ENCODE results near the gene BARX2.

- no peak for TF ChIP-seq CTCF (IDR thresholded peaks at IDR 0.05; ENCODE audit: insufficient read depth, low read length)
- TF ChIP-seq POLR2AphosphoS5 (IDR thresholded peaks at IDR 0.05; ENCODE audit: low read depth), result no peak
- no peak for TF ChIP-seq REST (IDR thresholded peaks at IDR 0.05; ENCODE audit: insufficient replicate concordance, low read depth)
- TF ChIP-seq GABPA (IDR thresholded peaks at IDR 0.05; ENCODE audit: low read depth), result no peak
- TF ChIP-seq SPI1 (IDR thresholded peaks at IDR 0.05; ENCODE audit: borderline replicate concordance, low read depth), result no peak
These were observed 114.4 kb downstream of the BARX2 start for GRCh38 chr11:129490004-129490403.
